ENCODE results near the gene MCU.

- TF ChIP-seq POLR2A (IDR thresholded peaks at IDR 0.05; ENCODE audit: extremely low read depth, insufficient read length) (no peak), CTCF (IDR thresholded peaks at IDR 0.05; ENCODE audit: low read depth, low read length) (no peak), MYC (IDR thresholded peaks at IDR 0.05; ENCODE audit: low read depth, low read length) (no peak), MAX (IDR thresholded peaks at IDR 0.05; ENCODE audit: low read depth, low read length) (no peak)
Observed at GRCh38 chr10:72733989-72734388, 42.0 kb downstream of the MCU start.
